Measurements from ENCODE around the gene SLC30A10.
"Not testable (repeated sequence)": the region's sequence is repeated elsewhere in the genome, so short reads cannot be mapped to it uniquely, and the experiment has no call there.

SLC30A10 gene

GRCh38 chr1:219924342-219924741 lies 4.0 kb downstream of the SLC30A10 start:
- Histone ChIP-seq H3K27ac (ENCODE audit: low read length) (no peak overlapping the region), H3K36me3 (ENCODE audit: insufficient read depth, low read depth, low read length) (no peaks in the 10 kb centered on the region), H3K4me3 (ENCODE audit: low read length) (no peak overlapping the region), H3K9me3 (ENCODE audit: insufficient read depth, low read depth, low read length) (no peaks in the 10 kb centered on the region), H3K27me3 (ENCODE audit: insufficient read depth, low read length) (peaks cover 35% of the 10 kb centered on the region), H3K4me1 (ENCODE audit: insufficient read depth, low read length) (no peaks in the 10 kb centered on the region), H3K9ac (ENCODE audit: low read depth, low read length) (no peak overlapping the region)

- Histone ChIP-seq H3K36me3 (ENCODE audit: insufficient read depth, low read depth, low read length) (no peaks in the 10 kb centered on the region), H3K9ac (ENCODE audit: low read depth, low read length) (no peak overlapping the region), H3K27me3 (ENCODE audit: insufficient read depth, low read length) (no peaks in the 10 kb centered on the region), H3K4me1 (ENCODE audit: insufficient read depth, low read length) (no peaks in the 10 kb centered on the region), H3K9me3 (ENCODE audit: insufficient read depth, low read depth, low read length) (no peaks in the 10 kb centered on the region), H3K4me3 (ENCODE audit: low read length) (no peak overlapping the region), H3K27ac (ENCODE audit: low read length) (no peak overlapping the region)
These were observed 10.4 kb downstream of the SLC30A10 start for GRCh38 chr1:219917851-219918466.

DNA sequence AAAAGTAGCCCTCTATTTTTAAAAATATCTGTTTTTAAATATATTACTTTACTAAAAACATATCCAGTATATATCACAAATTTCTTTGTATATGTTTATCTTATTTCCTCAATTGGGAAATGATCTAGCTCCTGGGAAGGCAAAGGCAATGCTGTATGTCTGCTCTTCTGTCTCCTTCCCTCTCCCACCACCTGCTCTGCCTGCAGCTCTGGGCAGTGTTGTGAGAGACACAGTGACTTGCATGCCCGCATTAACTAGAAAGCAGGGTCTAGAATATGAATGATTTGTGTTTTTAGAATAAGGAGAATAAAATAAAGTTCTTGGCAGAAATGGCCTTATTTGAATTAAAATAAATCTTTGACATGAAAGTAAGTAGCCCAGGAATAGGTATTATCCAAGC lies 11.1 kb downstream of the SLC30A10 start:
- no peak overlapping the region for H3K4me3 ChIP-seq (ENCODE audit: low read length)
- no peaks in the 10 kb centered on the region for H3K9me3 ChIP-seq (ENCODE audit: insufficient read depth, low read depth, low read length)
- no peak overlapping the region for H3K27ac ChIP-seq (ENCODE audit: low read length)
- no peaks in the 10 kb centered on the region for H3K36me3 ChIP-seq (ENCODE audit: insufficient read depth, low read depth, low read length)
- no peaks in the 10 kb centered on the region for H3K27me3 ChIP-seq (ENCODE audit: insufficient read depth, low read length)
- H3K4me1 ChIP-seq (ENCODE audit: insufficient read depth, low read length): no peaks in the 10 kb centered on the region
- H3K9ac ChIP-seq (ENCODE audit: low read depth, low read length): no peak overlapping the region

- no peaks in the 10 kb centered on the region for H3K9me3 ChIP-seq (ENCODE audit: insufficient read depth, low read depth, low read length)
- no peaks in the 10 kb centered on the region for H3K36me3 ChIP-seq (ENCODE audit: insufficient read depth, low read depth, low read length)
- no peak overlapping the region for H3K27ac ChIP-seq (ENCODE audit: low read length)
- no peak overlapping the region for H3K4me3 ChIP-seq (ENCODE audit: low read length)
- no peaks in the 10 kb centered on the region for H3K27me3 ChIP-seq (ENCODE audit: insufficient read depth, low read length)
- H3K4me1 ChIP-seq (ENCODE audit: insufficient read depth, low read length): peaks cover 3% of the 10 kb centered on the region; the same call in 1 of the 2 replicates
- H3K9ac ChIP-seq (ENCODE audit: low read depth, low read length): no peak overlapping the region
These were observed 12.1 kb downstream of the SLC30A10 start for GRCh38 chr1:219916257-219916656.

GRCh38 chr1:219913005-219913770 lies 15.2 kb downstream of the SLC30A10 start:
- no peak overlapping the region for H3K4me3 ChIP-seq (ENCODE audit: low read length)
- no peaks in the 10 kb centered on the region for H3K36me3 ChIP-seq (ENCODE audit: insufficient read depth, low read depth, low read length)
- H3K4me1 ChIP-seq (ENCODE audit: insufficient read depth, low read length): peaks cover 7% of the 10 kb centered on the region; the same call in 1 of the 2 replicates
- H3K27ac ChIP-seq (ENCODE audit: low read length): no peak overlapping the region
- H3K27me3 ChIP-seq (ENCODE audit: insufficient read depth, low read length): no peaks in the 10 kb centered on the region
- H3K9me3 ChIP-seq (ENCODE audit: insufficient read depth, low read depth, low read length): no peaks in the 10 kb centered on the region
- no peak overlapping the region for H3K9ac ChIP-seq (ENCODE audit: low read depth, low read length)

DNA sequence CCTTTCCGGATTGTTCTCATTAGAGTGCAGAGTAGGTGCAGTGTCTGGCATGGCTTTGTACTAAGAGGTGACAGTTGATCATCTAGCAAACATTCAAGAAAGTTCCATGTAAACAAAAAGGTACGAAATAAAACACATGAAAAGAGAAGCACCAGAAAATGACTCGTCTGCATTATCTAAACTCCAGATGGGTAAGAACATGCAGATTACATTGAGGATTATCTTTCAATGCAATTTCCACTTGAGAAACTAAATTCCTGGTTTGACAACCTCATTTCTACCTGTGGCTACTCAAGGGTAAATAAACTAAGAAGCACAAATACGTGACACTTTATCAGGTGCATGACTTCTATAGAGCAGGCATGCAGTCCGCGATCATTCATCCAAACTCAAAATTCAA lies 17.6 kb downstream of the SLC30A10 start:
- Histone ChIP-seq H3K27ac (ENCODE audit: low read length) (no peak overlapping the region), H3K9ac (ENCODE audit: low read depth, low read length) (no peak overlapping the region), H3K4me3 (ENCODE audit: low read length) (no peak overlapping the region), H3K4me1 (ENCODE audit: insufficient read depth, low read length) (peaks cover 7% of the 10 kb centered on the region; the same call in 1 of the 2 replicates), H3K36me3 (ENCODE audit: insufficient read depth, low read depth, low read length) (no peaks in the 10 kb centered on the region), H3K27me3 (ENCODE audit: insufficient read depth, low read length) (no peaks in the 10 kb centered on the region), H3K9me3 (ENCODE audit: insufficient read depth, low read depth, low read length) (no peaks in the 10 kb centered on the region)

DNA sequence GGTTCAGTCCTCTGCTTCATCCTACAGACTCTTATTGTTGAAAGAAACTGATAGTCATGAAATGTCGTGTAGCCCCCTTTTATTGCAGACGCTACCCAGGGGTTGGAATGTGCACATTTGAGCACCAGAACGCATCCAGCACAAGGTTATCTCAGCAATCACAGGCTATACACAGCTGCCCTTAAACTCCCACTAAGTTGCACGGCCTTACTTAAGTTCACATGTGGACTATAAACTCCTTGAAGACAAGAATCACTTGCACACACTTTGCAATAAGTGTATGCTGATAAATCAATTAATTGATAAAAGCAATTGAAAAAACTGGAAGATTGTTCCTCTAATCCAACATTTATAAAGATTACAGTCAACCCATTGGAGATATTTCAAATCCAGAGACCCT lies 18.9 kb downstream of the SLC30A10 start:
- peaks cover 7% of the 10 kb centered on the region; the same call in 1 of the 2 replicates for H3K4me1 ChIP-seq (ENCODE audit: insufficient read depth, low read length)
- H3K36me3 ChIP-seq (ENCODE audit: insufficient read depth, low read depth, low read length): no peaks in the 10 kb centered on the region
- no peak overlapping the region for H3K9ac ChIP-seq (ENCODE audit: low read depth, low read length)
- no peak overlapping the region for H3K4me3 ChIP-seq (ENCODE audit: low read length)
- H3K9me3 ChIP-seq (ENCODE audit: insufficient read depth, low read depth, low read length): no peaks in the 10 kb centered on the region
- no peaks in the 10 kb centered on the region for H3K27me3 ChIP-seq (ENCODE audit: insufficient read depth, low read length)
- no peak overlapping the region for H3K27ac ChIP-seq (ENCODE audit: low read length)

DNA sequence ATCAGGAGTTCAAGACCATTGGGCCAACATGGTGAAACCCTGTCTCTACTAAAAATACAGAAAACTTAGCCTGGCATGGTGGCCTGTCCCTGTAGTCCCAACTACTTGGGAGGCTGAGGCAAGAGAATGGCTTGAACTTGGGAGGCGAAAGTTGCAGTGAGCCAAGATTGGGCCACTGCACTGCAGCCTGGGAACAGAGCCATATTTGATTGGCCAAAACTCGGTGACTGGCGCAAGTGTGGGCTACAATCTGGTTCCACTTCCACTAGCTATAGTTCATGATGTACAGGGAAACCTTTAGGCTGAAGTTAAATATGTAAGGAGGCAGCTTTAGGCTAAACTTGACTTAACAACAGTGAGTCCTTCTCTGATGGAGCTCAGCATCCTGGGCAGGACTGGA lies 20.2 kb downstream of the SLC30A10 start:
- H3K4me3 ChIP-seq (ENCODE audit: low read length): no peak overlapping the region
- peaks cover 7% of the 10 kb centered on the region; the same call in 1 of the 2 replicates for H3K4me1 ChIP-seq (ENCODE audit: insufficient read depth, low read length)

DNA sequence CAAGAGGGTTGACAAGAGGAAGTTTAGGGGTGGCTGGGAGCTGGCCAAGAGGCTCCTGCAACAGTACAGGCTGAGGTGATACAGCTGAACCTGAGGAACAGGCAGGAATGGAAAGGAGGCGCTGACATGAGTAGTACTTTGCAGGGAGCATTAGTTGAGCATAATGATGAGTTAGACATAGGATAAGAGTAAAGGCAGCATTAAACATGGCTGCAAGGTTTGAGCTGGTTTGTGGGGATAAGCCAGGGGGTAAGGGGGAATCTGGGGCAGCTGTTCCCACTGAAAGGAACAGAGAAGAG lies 20.6 kb downstream of the SLC30A10 start:
- Histone ChIP-seq H3K27me3 (ENCODE audit: insufficient read depth, low read length) (no peaks in the 10 kb centered on the region), H3K9ac (ENCODE audit: low read depth, low read length) (no peak overlapping the region), H3K4me3 (ENCODE audit: low read length) (no peak overlapping the region), H3K36me3 (ENCODE audit: insufficient read depth, low read depth, low read length) (no peaks in the 10 kb centered on the region), H3K4me1 (ENCODE audit: insufficient read depth, low read length) (peaks cover 7% of the 10 kb centered on the region; the same call in 1 of the 2 replicates), H3K27ac (ENCODE audit: low read length) (no peak overlapping the region), H3K9me3 (ENCODE audit: insufficient read depth, low read depth, low read length) (no peaks in the 10 kb centered on the region)

More for the DNA sequence above, 20.2 kb downstream of the SLC30A10 start:
- no peak overlapping the region for H3K27ac ChIP-seq (ENCODE audit: low read length)
- no peaks in the 10 kb centered on the region for H3K9me3 ChIP-seq (ENCODE audit: insufficient read depth, low read depth, low read length)
- H3K9ac ChIP-seq (ENCODE audit: low read depth, low read length): no peak overlapping the region
- H3K36me3 ChIP-seq (ENCODE audit: insufficient read depth, low read depth, low read length): no peaks in the 10 kb centered on the region
- H3K27me3 ChIP-seq (ENCODE audit: insufficient read depth, low read length): no peaks in the 10 kb centered on the region

DNA sequence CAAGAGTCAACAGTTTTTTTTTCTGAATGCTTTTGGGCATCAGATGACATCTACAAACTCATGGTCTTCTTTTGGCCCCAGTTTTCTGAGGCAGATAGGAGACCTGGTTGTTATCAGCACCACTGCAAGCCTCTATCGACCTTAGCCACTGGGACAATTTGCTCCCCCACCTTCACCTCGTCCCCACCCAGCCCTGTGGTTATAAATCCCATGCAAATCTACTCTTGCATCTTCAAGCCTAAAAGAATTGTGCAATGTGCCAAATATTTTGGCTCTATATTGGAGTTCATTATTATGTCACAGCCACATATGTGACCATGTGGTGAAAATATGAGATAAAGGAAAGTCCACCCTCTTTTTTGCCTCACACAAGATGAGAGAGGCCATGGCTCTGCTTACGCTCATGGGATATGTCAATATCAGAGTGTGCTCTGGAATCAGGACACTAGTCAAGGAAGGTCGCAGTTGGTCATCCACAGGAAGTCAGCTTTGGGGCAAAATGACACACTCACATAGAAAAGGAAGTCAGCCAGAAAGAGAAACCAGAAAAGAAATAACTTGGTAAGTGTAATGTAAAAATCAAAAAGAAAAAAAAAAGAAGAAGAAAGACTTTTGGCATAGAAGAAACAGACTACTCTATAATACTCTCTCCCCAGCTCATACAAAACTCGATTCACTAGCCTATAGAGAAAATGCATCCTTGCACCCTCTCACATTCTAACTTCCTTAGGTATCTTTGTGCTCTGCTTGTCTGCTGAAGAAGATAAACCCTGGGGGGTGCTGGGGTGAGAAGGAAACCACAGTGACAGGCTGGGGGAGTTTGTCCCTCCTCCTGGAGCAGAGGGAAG lies 21.2 kb downstream of the SLC30A10 start:
- no peak overlapping the region for H3K4me3 ChIP-seq (ENCODE audit: low read length)
- H3K27me3 ChIP-seq (ENCODE audit: insufficient read depth, low read length): no peaks in the 10 kb centered on the region
- no peaks in the 10 kb centered on the region for H3K36me3 ChIP-seq (ENCODE audit: insufficient read depth, low read depth, low read length)
- no peaks in the 10 kb centered on the region for H3K9me3 ChIP-seq (ENCODE audit: insufficient read depth, low read depth, low read length)
- H3K27ac ChIP-seq (ENCODE audit: low read length): no peak overlapping the region
- no peak overlapping the region for H3K9ac ChIP-seq (ENCODE audit: low read depth, low read length)
- H3K4me1 ChIP-seq (ENCODE audit: insufficient read depth, low read length): peaks cover 7% of the 10 kb centered on the region; the same call in 1 of the 2 replicates

GRCh38 chr1:219906565-219906923 lies 21.8 kb downstream of the SLC30A10 start:
- H3K36me3 ChIP-seq (ENCODE audit: insufficient read depth, low read depth, low read length); H3K27ac ChIP-seq (ENCODE audit: low read length); H3K4me1 ChIP-seq (ENCODE audit: insufficient read depth, low read length); H3K27me3 ChIP-seq (ENCODE audit: insufficient read depth, low read length); H3K9me3 ChIP-seq (ENCODE audit: insufficient read depth, low read depth, low read length); H3K4me3 ChIP-seq (ENCODE audit: low read length); H3K9ac ChIP-seq (ENCODE audit: low read depth, low read length): not testable (repeated sequence)

Data from iPS-20b (cell line).